Mammary epithelial cell (primary cell): ENCODE results near the gene MAPK8.

Source experiments
- CTCF ChIP-seq, 2 donors: IDR thresholded peaks in 1 of 2; conservative IDR thresholded peaks in 1 of 2; 2 replicates each; pipeline ENCODE4 v1.5.1; 2011 to 2012; ENCODE audit warnings: inconsistent platforms in 2 of 2, low read length in 2 of 2, mild to moderate bottlenecking in 2 of 2, control low read depth in 1 of 2, low read depth in 1 of 2; ENCODE audit not compliant: insufficient read depth in 1 of 2; ENCODE audit errors: extremely low read depth in 1 of 2
- EZH2 ChIP-seq: IDR thresholded peaks from 2 replicates; pipeline ENCODE4 v1.6.1; 2012; ENCODE audit warnings: low read length, inconsistent platforms, borderline replicate concordance

DNA sequence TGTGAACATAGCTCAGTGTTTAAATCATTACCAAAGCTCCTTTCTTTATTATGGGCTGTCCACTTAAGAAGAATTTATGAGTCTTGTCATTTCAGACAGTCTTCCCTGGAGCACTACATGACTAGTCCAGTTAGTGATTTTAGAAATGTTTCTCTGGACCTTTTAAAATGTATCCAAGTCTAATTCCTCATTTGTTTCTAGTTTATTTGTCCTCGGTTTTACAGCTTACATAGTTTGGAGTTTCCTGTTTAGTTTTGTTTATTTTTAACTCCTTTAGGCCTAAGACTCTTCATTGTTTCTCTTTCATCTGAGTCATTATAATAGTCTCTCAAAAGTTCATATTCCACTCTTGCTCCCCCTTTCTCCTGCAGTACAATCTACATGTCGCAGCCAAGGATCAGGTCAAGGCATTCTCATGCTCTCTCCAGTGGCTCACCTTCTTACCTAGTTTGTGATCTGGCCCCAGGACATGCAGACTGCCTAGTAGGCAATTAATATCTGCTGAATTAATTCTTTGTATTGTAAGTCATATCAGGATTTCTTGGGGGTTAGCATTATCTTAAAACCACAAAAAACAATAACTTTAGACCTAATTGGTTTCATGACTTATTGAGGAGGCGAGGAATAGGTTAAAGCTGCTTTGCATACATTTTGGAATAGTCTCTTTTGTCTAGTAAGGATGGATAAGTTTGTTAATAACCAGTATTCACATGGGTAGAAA is 93.8 kb downstream of the MAPK8 start:
- TF ChIP-seq CTCF (conservative IDR thresholded peaks at IDR 0.05 in 1 of 2, IDR thresholded peaks at IDR 0.05 in 1 of 2; ENCODE audit: extremely low read depth in 1 of 2, insufficient read depth in 1 of 2, low read depth in 1 of 2, low read length in 2 of 2), result no peak
- TF ChIP-seq EZH2, result no peak
